Ovary (tissue), 9 donors: ENCODE measurements around the gene SAE1. TPM values are rescaled to one million over a fixed set of nuclear protein-coding genes. Genes with fewer than 3 reads are reported as not detected.

Experiments used
- DNase-seq, 5 donors: peaks; one replicate each; pipeline ENCODE4 v3.0.0-alpha.2; 2019 to 2020
- H3K27ac ChIP-seq, 2 donors: fragments of 200-600 bp; one replicate each; pipeline versions ENCODE4 v1.5.1 to v1.8.0; 2019 to 2022
- H3K27me3 ChIP-seq: fragments of 200-600 bp; one replicate; pipeline ENCODE4 v1.8.0; 2022
- H3K36me3 ChIP-seq: fragments of 200-600 bp; sonication (generic); one replicate; pipeline ENCODE4 v1.5.1; 2019
- H3K4me1 ChIP-seq: one replicate; pipeline ENCODE4 v1.8.1; 2013; ENCODE audit warnings: mild to moderate bottlenecking, moderate library complexity; ENCODE audit not compliant: insufficient read depth
- H3K4me3 ChIP-seq: fragments of 200-600 bp; sonication (generic); one replicate; pipeline ENCODE4 v1.5.1; 2017
- H3K9me3 ChIP-seq, 2 donors: fragments of 200-600 bp in 1 of 2; sonication (generic) in 1 of 2; one replicate each; pipeline versions ENCODE4 v1.5.1 to v1.8.1; 2013 to 2019; ENCODE audit warnings: mild to moderate bottlenecking in 1 of 2, moderate library complexity in 1 of 2
- EP300 ChIP-seq: sonication (generic); formaldehyde crosslinking; IDR thresholded peaks from one replicate; pipeline ENCODE4 v1.6.1; 2017; ENCODE audit warnings: antibody characterized with exemption
- POLR2A ChIP-seq: fragments of 450-650 bp; IDR thresholded peaks from one replicate; pipeline ENCODE4 v1.6.1; 2017; ENCODE audit warnings: antibody characterized with exemption, mild to moderate bottlenecking, moderate library complexity
- WGBS, 3 donors: extraction: QIAGEN DNeasy Blood & Tissue Kit in 1 of 3; methylation state at CpG; one replicate each; pipeline versions ENCODE4 v1.1.5 to v1.1.7; 2013 to 2017; 5-methylcytosine and 5-hydroxymethylcytosine counted together
- intact Hi-C, 4 donors: fragments of 100-400 bp; cut with DNase I; formaldehyde crosslinking; loops; one replicate each; pipeline versions ENCODE4 v1.11.0 to v1.15.1; 2022 to 2023
- polyA plus RNA-seq, 2 donors: library from polyadenylated mRNA; stranded (reverse); fragments of 200-250 nt in 1 of 2; fragments of 350-450 nt in 1 of 2; fragmentation: Illumina TruSeq in 1 of 2; extraction: RNeasy Lipid Tissue Mini Kit (QIAGEN cat#74804) in 1 of 2; gene quantifications; one replicate each; pipeline ENCODE4 v1.2.3, GENCODE V29; 2013 to 2014
- total RNA-seq, 7 donors: library from RNA; depleted of rRNA in 2 of 7; stranded (reverse); fragments of >200 nt in 2 of 7; fragmentation: NEBNext Ultra II Directional in 3 of 7; extraction: Animal tissue kit (Norgen Biotek cat#: 25700) in 3 of 7; gene quantifications; one replicate each; pipeline versions ENCODE4 v1.1.0 to v1.2.4, GENCODE V29; 2016 to 2023
- TF ChIP-seq, protein P1 (sequence below), 3 donors: fragments of 450-650 bp in 2 of 3; fragments of 200-600 bp in 1 of 3; IDR thresholded peaks; one replicate each; pipeline versions ENCODE4 v1.5.1 to v1.8.0; 2016 to 2022; ENCODE audit warnings: antibody characterized with exemption in 3 of 3, mild to moderate bottlenecking in 1 of 3
- donor health status: DM: no; HTN: no; CAD: no; lungs with moderate emphysema.
- donor health status: DM: no; HTN: no; CAD: no.
- donor health status: Bipolar disorder and iron deficiency.
- donor health status: DM: yes; HTN: yes; CAD: no.
- donor health status: DM: no; HTN: no; CAD: no.
- donor health status: DM: yes; HTN: yes; CAD: no.

Gene SAE1
- total and polyA plus RNA-seq, 9 donors: 25.5 to 138 (median 55.6) TPM

DNA sequence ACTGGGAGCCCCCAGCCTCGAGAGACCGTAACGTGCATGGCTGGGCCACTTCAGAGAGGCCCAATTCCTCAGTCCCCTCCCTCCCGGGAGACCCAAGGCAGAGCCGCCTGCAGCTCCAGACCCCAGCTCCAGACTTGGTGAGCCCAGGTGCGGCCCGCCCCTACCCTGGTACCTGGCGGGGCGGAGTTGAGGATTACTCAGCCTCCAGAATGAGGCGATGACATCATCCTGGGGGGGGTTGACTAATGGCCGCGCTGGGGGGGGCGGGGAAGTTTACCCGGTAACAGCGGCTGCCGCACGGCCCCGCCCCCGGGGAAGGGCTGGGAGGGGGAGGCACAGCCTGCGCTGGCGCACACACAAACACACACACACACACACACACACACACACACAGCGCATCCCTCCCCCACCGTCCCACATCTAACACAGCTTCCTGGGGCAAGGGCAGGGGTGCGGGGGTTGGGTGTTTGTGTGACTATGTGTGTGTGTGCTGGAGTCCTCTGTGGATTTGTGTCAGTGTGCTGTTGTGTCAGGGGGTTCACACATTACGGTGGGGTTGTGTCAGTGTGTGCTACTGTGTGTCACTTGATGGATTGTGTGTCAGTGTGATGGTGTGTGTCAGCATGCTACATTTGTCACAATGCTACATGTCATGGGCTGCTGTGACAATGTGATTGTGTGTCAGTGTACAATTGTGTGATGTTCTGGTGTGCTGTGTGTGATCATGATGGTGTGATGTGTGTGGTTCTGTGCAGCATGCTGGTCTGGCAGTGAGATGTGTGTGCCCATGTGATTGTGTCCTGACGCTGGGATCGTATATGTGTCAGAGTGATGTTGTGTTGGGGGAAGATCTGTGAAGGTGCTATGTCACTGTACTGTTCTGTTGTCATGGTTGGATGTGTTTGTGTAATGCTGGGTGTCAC is 110.6 kb downstream of the SAE1 start:
- DNase-seq: peak; percentile 59 to 75 (median 71)
- Histone ChIP-seq H3K9me3 (no peaks in the 10 kb centered on the region), H3K36me3 (no peaks in the 10 kb centered on the region), H3K4me1 (peaks cover 6% of the 10 kb centered on the region), H3K27me3 (no peaks in the 10 kb centered on the region), H3K4me3 (no peak overlapping the region), H3K27ac (no peak overlapping the region)
- intact Hi-C loops: loop anchor here in 2 of 4 donors (10.0 kb wide), 2 partner anchors 46 to 96 kb away; no protein-coding TSS in a partner anchor
- TF ChIP-seq, protein P1, sequence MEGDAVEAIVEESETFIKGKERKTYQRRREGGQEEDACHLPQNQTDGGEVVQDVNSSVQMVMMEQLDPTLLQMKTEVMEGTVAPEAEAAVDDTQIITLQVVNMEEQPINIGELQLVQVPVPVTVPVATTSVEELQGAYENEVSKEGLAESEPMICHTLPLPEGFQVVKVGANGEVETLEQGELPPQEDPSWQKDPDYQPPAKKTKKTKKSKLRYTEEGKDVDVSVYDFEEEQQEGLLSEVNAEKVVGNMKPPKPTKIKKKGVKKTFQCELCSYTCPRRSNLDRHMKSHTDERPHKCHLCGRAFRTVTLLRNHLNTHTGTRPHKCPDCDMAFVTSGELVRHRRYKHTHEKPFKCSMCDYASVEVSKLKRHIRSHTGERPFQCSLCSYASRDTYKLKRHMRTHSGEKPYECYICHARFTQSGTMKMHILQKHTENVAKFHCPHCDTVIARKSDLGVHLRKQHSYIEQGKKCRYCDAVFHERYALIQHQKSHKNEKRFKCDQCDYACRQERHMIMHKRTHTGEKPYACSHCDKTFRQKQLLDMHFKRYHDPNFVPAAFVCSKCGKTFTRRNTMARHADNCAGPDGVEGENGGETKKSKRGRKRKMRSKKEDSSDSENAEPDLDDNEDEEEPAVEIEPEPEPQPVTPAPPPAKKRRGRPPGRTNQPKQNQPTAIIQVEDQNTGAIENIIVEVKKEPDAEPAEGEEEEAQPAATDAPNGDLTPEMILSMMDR (IDR thresholded peaks at IDR 0.05): no peak
- TF ChIP-seq EP300: no peak
- no peak for TF ChIP-seq POLR2A
- 4 to 10% (median 6%) methylated on average over 16 to 27 of the region's 27 CpGs for WGBS, 3 donors

DNA sequence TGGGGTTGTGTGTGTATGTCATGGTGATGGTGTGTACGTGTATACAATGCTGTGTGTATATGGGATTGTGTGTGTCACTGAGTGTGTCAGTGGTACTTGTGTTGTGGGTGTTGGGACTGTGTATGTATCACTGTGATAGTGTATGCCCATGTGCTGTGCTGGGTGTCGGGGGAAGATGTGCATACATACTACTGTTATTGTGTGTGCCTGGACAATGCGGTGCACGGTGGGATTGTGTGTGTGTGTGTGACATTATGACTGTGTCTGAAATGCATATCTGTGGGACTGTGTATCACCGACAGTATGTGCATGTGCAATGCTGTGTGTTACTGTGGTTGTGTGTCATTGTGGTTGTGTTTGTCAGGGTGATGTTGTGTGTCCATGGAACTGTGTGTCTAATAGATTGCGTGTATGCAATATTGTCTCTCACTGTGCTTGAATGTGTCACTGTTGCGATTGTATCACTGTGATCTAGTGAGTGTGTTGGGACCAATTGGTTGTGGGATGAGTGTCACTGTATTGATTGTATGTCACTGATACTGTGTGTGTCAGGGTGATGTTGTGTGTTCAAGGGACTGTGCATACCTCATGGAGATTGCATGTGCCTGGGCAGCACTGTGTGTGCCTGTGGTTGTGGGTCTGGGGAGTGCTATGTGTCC is 111.4 kb downstream of the SAE1 start:
- TF ChIP-seq EP300: no peak
- TF ChIP-seq, protein P1 (IDR thresholded peaks at IDR 0.05): no peak
- TF ChIP-seq POLR2A: no peak
- H3K4me3 ChIP-seq: no peak overlapping the region
- peaks cover 6% of the 10 kb centered on the region for H3K4me1 ChIP-seq
- DNase-seq: no peak
- no peaks in the 10 kb centered on the region for H3K27me3 ChIP-seq
- WGBS, 3 donors: 64 to 72% (median 68%) methylated on average over 7 of the region's 7 CpGs
- no peak overlapping the region for H3K27ac ChIP-seq
- H3K9me3 ChIP-seq: no peaks in the 10 kb centered on the region
- no peaks in the 10 kb centered on the region for H3K36me3 ChIP-seq
- intact Hi-C loops: loop anchor here in 2 of 4 donors (10.0 kb wide), 2 partner anchors 47 to 97 kb away; no protein-coding TSS in a partner anchor

DNA sequence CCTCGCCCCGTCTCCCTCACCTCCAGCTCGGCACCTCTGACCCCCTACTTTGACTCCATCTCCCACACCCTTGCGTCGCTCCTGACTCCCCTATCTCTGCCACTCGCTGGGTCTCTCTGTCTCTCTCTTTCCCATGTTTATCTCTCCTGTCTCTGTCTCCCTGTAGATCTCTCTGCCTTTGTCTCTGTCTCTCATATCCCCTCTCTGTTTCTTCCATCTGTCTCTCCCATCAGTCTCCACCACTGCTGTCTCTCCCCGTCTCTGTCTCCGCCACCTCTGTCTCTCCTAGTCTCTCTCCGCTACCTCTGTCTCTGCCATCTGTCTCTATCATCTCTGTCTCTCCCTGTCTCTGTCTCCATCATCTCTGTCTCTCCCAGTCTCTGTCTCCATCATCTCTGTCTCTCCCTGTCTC is 112.7 kb downstream of the SAE1 start:
- Histone ChIP-seq H3K4me3 (no peak overlapping the region), H3K36me3 (no peaks in the 10 kb centered on the region), H3K27ac (no peak overlapping the region), H3K4me1 (peaks cover 6% of the 10 kb centered on the region), H3K9me3 (no peaks in the 10 kb centered on the region), H3K27me3 (no peaks in the 10 kb centered on the region)
- WGBS, 3 donors: 8 to 17% (median 10%) methylated on average over 8 to 9 of the region's 9 CpGs
- intact Hi-C loops: loop anchor here in 2 of 4 donors (10.0 kb wide), 2 partner anchors 49 to 99 kb away; no protein-coding TSS in a partner anchor
- no peak for DNase-seq
- TF ChIP-seq, protein P1 (IDR thresholded peaks at IDR 0.05): no peak
- no peak for TF ChIP-seq POLR2A
- TF ChIP-seq EP300: no peak

DNA sequence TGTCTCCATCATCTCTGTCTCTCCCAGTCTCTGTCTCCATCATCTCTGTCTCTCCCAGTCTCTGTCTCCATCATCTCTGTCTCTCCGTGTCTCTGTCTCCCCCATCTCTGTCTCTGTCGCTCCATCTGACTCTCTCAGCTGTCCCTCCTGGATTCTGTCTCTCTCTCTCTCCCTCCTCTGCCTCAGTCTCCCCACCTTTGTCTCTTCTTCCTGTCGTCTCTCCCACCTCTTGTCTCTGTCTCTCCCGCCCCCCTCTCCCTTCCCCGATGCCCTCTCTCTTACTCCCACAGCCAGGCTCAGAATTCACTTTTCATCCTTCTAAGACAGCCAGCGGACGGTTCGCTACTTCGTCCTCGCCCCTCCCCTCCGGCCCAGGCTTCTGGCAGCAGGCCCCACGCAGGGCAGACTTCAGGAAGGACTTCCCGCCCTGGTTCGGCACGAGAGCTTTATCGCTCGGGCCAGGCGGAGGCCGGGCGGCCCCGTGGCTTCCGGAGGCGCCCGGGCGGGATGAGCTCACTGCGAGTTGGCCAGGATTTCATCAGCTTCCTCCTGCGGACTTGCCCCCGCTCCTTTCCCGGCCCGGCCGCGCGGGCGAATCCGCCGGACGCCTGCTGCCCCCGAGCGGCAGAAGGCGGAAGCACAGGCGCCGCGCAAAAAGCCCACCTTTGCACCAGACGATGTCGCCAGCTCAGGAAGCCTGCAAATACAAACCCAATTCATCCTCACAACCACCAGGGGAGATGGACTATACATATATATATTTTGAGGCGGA is 113.3 kb downstream of the SAE1 start:
- peak; percentile 89 to 94 (median 93) for DNase-seq
- WGBS, 3 donors: 1 to 2% (median 1%) methylated on average over 42 to 46 of the region's 46 CpGs
- intact Hi-C loops: loop anchor here in 2 of 4 donors (2.0 to 10.0 kb wide), 3 partner anchors 49 to 99 kb away; no protein-coding TSS in a partner anchor
- H3K4me3 ChIP-seq: peak overlapping the region; percentile 20
- no peaks in the 10 kb centered on the region for H3K9me3 ChIP-seq
- no peaks in the 10 kb centered on the region for H3K36me3 ChIP-seq
- H3K4me1 ChIP-seq: peaks cover 6% of the 10 kb centered on the region
- TF ChIP-seq POLR2A (no peak), EP300 (no peak)
- TF ChIP-seq, protein P1 (IDR thresholded peaks at IDR 0.05): peak; percentile 95 to 99 (median 99)
- no peaks in the 10 kb centered on the region for H3K27me3 ChIP-seq
- H3K27ac ChIP-seq: no peak overlapping the region
